ENCODE measurements around the gene P3H1.
A peak's percentile ranks its signal among the peaks of the same experiment; 100 is the strongest.
"Not testable (repeated sequence)": the region's sequence is repeated elsewhere in the genome, so short reads cannot be mapped to it uniquely, and the experiment has no call there.

Gene P3H1

GRCh38 chr1:42768172-42768571, 1.3 kb upstream of the P3H1 start:
- no peak for DNase-seq

- no peak for DNase-seq
Observed at GRCh38 chr1:42767510-42768000, 727 bp upstream of the P3H1 start.

DNA sequence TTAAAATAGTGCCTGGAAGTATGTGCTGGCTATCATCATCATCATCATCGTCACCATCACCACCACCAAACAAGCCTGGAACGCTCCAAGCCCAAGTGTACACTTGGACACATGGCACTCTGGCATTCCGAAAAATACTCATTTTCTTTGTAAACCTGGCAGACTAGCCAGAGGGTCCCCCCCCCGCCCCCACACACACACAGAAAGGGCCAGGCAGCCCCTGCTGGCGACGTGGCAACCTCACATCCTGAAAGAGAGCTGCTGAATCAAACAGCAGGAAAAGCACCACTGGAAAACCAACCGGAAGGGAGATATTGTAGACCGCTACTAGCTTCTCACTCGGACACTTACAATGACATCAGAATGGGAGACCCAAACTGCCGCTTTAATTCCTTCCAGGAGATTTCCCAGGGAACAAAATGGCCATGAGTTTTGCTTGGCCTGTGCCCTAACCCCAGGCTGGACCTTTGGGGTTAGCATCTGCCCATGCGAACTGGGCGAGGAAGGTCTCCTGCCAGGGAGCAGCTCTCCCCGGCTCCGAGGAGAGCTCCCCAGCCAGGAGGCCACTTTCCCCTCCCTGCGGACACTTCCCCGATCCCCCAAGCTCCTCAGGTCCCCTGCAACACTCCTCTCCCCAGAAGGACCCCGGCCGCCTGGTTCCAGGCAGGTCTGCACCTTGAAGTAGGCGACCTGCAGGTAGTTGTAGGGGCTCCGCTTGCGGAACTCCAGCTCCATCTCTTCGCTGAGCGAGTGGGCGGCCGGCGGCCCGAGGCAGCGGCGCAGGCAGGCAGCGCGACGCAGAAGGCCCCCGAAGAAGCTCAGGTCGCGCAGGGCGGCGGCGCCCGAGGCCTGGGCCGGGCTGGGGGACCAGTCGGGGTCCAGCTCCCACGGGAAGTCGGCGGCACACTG, 742 bp downstream of the P3H1 start:
- peak; percentile 68 for DNase-seq

DNA sequence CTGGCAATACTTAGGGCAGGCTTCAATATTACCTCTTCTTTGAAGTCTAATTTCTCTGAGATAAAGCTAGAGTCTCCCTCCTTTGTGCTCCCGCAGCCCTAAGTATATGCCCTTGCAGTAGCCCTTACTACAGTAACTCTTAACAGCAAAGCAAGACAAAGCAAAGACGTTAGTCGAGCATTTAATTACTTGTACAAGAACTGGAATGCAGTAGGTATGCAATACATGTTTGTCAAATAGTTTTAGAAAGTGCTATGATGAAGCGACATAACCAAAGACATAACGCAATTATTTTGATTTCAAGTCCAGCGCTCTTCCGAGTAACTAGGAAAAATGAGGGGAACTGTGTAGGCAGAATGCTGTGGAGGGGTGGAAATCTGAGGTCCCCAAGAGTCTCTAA, 1.6 kb downstream of the P3H1 start:
- DNase-seq, result no peak

DNA sequence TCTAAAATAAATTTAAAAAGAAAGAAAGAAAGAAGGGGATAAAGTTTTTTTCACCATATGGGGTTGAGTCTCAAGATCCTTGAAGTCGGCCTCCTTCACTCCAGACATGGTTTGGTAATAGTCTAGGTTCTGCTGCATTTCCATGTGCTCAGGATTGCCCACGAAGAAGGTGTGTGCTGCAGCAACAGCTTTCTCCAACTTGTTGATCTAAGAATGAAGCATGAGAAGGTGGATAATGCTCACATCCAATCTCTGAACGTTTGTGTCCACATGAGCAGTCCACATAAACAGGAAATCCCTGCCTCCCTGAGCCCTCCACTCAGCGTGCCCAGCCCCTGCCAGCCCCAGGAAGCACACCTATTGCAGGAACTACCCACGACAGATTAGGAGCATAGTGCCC, 4.6 kb downstream of the P3H1 start:
- no peak for DNase-seq

- no peak for DNase-seq
Observed at GRCh38 chr1:42761567-42761966, 5.3 kb downstream of the P3H1 start.

- DNase-seq, result no peak
Observed at GRCh38 chr1:42759114-42759513, 7.7 kb downstream of the P3H1 start.

DNA sequence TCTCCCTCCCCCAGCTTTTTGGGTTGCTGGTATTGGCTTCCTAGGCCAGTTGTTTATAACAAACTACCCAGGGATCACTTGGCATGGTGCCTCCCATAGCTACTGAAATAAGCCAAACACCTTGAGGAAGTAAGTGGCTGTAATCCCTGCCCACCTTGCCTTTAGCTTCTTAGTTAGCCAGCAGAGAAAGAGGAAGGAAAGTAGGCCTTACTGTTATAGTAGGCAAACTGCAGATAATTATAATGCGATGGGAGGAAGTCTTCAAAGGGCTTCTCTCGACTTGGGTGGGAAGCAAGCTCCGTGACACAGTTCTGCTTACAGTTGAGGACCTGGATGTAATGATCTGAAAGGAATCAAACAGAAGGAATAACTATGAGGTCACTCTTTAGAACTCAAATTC, 8.2 kb downstream of the P3H1 start:
- no peak for DNase-seq

- no peak for DNase-seq
Observed at GRCh38 chr1:42757892-42758275, 8.9 kb downstream of the P3H1 start.

GRCh38 chr1:42756956-42757891, 9.6 kb downstream of the P3H1 start:
- no peak for DNase-seq

GRCh38 chr1:42753070-42753469, 13.8 kb downstream of the P3H1 start:
- DNase-seq, result no peak

DNA sequence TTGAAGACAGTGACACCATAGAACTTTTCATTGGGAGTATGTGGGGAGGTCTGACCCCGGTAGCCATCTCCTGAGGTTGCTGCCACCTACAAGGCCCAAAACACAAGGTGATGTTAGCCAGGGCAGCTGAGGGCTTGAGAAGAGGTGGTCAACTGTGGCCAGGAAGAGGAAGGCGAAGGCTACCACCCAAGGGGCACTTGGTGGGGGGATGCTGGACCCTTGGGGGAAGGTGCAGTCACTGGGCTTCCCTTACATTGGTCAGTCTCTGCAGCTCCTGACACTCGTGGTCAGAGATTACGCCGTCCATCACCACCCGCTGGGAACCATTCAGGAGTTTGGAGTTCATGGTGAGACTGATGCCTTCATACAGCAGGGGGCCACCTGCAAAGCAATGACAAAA, 14.5 kb downstream of the P3H1 start:
- DNase-seq, result no peak

GRCh38 chr1:42751511-42752070, 15.2 kb downstream of the P3H1 start:
- not testable (repeated sequence) for DNase-seq

- DNase-seq, result no peak
Observed at GRCh38 chr1:42750041-42750440, 16.8 kb downstream of the P3H1 start.

DNA sequence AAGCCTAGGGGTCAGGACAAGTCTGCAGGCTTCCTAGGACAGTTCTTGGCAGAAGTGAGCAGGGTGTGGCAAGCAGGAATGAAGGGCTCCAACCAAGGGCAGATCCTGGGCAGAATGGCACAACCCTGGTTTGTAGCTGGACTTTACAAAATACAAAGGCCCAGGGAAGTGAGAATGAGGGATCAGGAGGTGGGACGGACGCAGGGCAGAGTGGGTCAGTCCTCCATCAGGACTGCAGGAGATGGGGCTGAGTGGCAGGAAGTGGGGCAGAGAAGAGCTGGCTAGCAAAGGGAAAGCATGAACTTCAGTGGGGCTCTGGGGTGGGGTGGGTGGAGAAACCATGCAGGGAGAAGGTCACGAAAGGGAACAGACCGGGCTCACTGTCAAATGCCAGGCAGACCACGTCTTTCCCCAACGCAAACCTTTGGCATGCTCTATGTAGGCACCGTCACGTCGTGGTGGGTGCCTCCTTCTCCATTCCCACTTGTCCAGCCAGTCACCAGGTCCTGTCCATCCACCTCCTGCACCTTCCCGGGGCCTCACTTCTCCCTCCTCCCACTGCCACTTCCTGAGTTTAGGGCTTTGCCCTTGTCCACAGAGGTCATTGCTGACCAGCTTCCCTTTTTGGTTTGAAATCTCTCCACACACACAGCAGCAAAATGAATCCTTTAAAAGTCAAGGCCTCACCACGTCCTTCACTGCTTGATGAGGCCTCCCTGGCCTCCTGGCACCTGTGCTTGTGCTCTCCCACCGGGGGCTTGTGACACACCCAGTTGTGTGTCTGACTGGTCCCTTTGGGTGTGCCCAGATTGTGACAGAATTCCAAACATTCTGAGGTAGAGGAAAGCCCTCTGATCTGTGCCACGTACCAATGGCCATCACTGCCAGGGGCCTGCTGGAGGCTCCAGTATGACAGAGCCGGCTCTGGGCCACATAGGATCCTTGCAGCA, 18.1 kb downstream of the P3H1 start:
- DNase-seq, result no peak

DNA sequence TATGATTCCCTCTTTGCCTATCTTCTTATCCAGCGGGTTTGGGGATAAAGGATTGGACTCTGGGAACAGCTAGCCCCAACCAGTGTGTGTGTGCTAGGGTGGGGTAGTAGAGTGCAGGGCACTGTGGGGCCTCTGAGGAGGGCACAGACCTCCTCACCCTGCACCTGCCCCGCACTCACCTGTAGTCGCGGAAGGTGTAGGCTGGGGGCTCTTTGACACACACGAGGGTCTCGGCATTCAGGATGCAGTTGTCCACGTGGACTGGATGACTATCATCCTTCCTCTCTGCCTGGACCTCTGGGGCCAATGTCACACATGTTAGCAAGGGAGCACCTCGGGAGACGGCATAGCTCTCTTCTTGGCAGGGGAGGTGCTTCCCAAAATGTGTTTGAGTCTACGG, 18.8 kb downstream of the P3H1 start:
- no peak for DNase-seq

GRCh38 chr1:42747125-42747524, 19.7 kb downstream of the P3H1 start:
- peak; percentile 56 for DNase-seq

GRCh38 chr1:42746436-42747105, 20.3 kb downstream of the P3H1 start:
- DNase-seq, result no peak

- no peak for DNase-seq
Observed at GRCh38 chr1:42745851-42746250, 21.0 kb downstream of the P3H1 start.

DNA sequence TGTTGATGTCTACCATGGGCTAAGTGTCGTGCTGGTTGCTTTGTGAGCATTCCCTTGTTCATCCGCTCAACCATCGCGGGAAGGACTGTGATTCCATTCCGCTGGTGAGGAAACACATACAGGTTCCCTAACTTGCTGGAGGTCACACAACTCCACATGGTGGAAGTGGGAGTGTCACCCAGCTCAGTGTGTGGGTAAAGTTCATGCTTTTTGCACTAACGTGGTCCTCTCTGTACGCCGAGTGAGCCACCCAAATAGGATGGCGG, 22.7 kb downstream of the P3H1 start:
- DNase-seq, result no peak

DNA sequence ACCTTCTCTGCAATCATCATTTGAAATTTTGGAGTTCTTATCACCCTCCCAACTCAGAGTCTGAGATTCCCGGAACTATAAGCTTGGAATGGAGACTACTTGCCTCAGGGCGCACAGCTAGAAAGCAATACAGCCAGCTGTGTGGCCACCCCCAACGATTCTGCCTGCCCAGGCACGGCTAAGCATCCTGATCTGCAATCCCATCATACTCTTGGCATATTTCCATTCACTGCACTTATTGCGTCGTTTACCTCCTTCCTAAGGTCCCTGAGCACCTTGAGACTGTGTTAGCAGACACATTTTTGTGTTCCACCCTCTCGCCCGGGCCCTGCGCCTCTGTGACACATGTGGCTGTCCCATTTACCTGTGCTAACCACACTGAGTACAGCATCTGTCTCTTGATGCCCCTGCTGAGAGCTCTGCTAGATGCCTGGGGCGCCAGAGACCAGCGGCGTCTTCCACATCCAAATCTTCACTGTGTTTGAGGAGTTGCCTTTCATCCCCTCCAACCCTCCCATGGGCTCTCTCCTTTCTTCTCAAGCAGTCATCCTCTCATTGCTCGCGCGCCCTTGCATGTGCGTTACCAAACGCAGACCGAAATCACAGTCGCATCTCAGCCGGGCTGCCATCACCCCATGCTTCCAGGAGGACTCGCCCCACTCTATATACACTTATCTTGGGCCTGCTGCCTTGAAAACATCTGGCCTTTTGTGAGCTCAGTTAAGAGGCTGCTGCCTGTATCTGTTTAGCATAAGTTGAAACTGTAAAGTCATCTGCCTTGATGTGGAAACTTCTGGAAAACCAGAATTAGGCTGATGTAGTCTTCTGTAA, 23.3 kb downstream of the P3H1 start:
- no peak for DNase-seq
